HepG2 (cell line): ENCODE measurements around the gene BTBD19. TPM values are rescaled to one million over a fixed set of nuclear protein-coding genes. Genes with fewer than 3 reads are reported as not detected.

Experiments
- ADNP ChIP-seq: sonication (generic); formaldehyde crosslinking; IDR thresholded peaks from 2 replicates; pipeline ENCODE4 v1.4.0; 2020; ENCODE audit warnings: missing genetic modification reagents
- DMAP1 ChIP-seq: IDR thresholded peaks from 2 replicates; pipeline ENCODE4 v1.6.1; 2016
- ELF1 ChIP-seq: sonication (generic); formaldehyde crosslinking; IDR thresholded peaks from 2 replicates; pipeline ENCODE4 v1.4.0; 2020; ENCODE audit warnings: missing genetic modification reagents
- HOXA7 ChIP-seq: sonication (generic); formaldehyde crosslinking; IDR thresholded peaks from 2 replicates; pipeline ENCODE4 v1.8.1; 2022; ENCODE audit warnings: mild to moderate bottlenecking, missing genetic modification reagents, moderate library complexity
- JUN ChIP-seq: sonication (generic); formaldehyde crosslinking; IDR thresholded peaks from 2 replicates; pipeline ENCODE4 v1.4.0; 2020; ENCODE audit warnings: mild to moderate bottlenecking, missing genetic modification reagents
- LCORL ChIP-seq, 2 experiments: fragments of 450-650 bp in 1 of 2; sonication (generic) in 1 of 2; formaldehyde crosslinking in 1 of 2; IDR thresholded peaks; 2 replicates each; pipeline versions ENCODE4 v1.5.0 to v1.6.1; 2017 to 2020; ENCODE audit warnings: antibody characterized with exemption in 1 of 2, missing genetic modification reagents in 1 of 2
- SRSF4 ChIP-seq: fragments of 200-400 bp; formaldehyde crosslinking; IDR thresholded peaks from one replicate; pipeline ENCODE4 v1.6.1; 2018; ENCODE audit warnings: mild to moderate bottlenecking, low read depth, low read length, moderate library complexity; ENCODE audit not compliant: poor library complexity, severe bottlenecking
- TAF1 ChIP-seq: sonication (generic); formaldehyde crosslinking; IDR thresholded peaks from 2 replicates; pipeline ENCODE4 v1.4.0; 2020; ENCODE audit warnings: missing genetic modification reagents
- ZFYVE20 ChIP-seq: sonication (generic); formaldehyde crosslinking; IDR thresholded peaks from 2 replicates; pipeline ENCODE4 v1.8.0; 2023; ENCODE audit warnings: low read depth, mild to moderate bottlenecking, moderate library complexity, missing genetic modification reagents, borderline replicate concordance
- ZNF33B ChIP-seq: sonication (generic); formaldehyde crosslinking; IDR thresholded peaks from 2 replicates; pipeline ENCODE4 v1.5.1; 2020; ENCODE audit warnings: mild to moderate bottlenecking, missing genetic modification reagents
- ZNF850 ChIP-seq: sonication (generic); formaldehyde crosslinking; conservative IDR thresholded peaks from 2 replicates; pipeline ENCODE4 v1.9.0; 2021; ENCODE audit warnings: mild to moderate bottlenecking, missing genetic modification reagents
- polyA plus RNA-seq, 8 experiments: library from polyadenylated mRNA; depleted of rRNA in 3 of 8; stranded (reverse) in 7 of 8; unstranded in 1 of 8; fragments of >200 nt; fragmentation: Illumina TruSeq in 4 of 8; extraction: Trizol in 4 of 8; gene quantifications; 2 replicates each; pipeline versions ENCODE4 v1.2.1 to v1.2.3, GENCODE V29; 2011 to 2016; ENCODE audit warnings: low read depth in 4 of 8, missing spikeins in 1 of 8, mixed read lengths in 1 of 8; ENCODE audit not compliant: insufficient read depth in 1 of 8
- total RNA-seq, 5 experiments: library from RNA; depleted of rRNA; stranded (reverse); fragments of >200 nt; fragmentation: Illumina TruSeq; extraction: Trizol; gene quantifications; 2 replicates each; pipeline ENCODE4 v1.2.3, GENCODE V29; 2016; ENCODE audit warnings: low read depth in 1 of 5
- TF ChIP-seq, protein P1 (sequence below): sonication (generic); formaldehyde crosslinking; IDR thresholded peaks from 2 replicates; pipeline ENCODE4 v1.5.0; 2020; ENCODE audit warnings: mild to moderate bottlenecking, missing genetic modification reagents
- TF ChIP-seq, protein P2 (sequence below): IDR thresholded peaks from 2 replicates; pipeline ENCODE4 v1.6.1; 2016; ENCODE audit warnings: low read depth, control low read depth
- TF ChIP-seq, protein P3 (sequence below): sonication (generic); formaldehyde crosslinking; IDR thresholded peaks from 2 replicates; pipeline ENCODE4 v1.4.0; 2020; ENCODE audit warnings: mild to moderate bottlenecking, missing genetic modification reagents, borderline replicate concordance
- TF ChIP-seq, protein P4 (sequence below): sonication (generic); formaldehyde crosslinking; IDR thresholded peaks from 2 replicates; pipeline ENCODE4 v1.4.0; 2020; ENCODE audit warnings: low read depth, mild to moderate bottlenecking, missing genetic modification reagents
- TF ChIP-seq, protein P5 (sequence below): IDR thresholded peaks from 2 replicates; pipeline ENCODE4 v1.6.1; 2018; ENCODE audit warnings: missing genetic modification reagents

BTBD19 gene
- total and polyA plus RNA-seq, 2 of the 13 experiments (the other 11 are each of a cell fraction or from before 2014, with no cell fraction given): 2.7 to 6.7 TPM

DNA sequence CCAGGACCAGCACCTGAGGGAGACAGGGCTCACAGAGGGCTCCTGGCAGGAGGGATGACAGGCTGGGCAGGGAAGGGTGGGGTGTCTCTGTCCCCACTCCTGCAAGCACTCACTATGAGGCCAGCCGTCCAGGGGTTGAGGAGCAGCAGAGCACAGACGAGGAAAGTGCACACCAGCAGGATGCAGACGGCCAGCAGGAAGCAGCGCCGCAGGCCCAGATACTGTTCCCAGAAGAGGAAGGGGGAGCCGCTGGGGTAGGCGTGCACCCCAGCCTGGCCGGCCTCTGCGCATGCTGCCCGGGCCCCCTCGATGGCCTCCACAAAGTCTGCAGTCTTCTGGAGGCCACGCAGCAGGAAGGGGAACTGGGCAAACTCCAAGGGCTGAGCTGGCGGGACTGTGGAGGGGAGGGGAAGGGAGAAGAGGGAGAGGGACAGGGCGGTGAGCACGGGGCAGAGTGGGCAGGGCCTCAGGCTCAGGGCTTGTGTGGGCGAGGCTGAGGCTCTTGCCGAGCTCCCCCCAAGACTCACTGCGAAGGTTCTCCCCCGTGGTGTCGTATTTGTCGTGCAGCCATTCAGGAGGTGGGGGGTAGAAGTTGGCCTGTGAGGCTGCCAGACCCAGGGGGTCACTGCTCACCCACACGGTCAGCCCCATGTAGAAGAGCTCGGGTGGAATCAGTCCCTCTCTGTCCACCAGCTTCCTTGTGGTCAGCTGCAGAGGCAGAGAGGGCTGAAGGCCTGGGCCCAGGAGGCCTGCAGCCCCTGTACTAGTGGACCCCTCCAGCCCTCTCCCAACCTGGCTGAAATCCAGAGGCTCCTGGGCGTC is 18.3 kb downstream of the BTBD19 start (continued):
- no peak for TF ChIP-seq LCORL (IDR thresholded peaks at IDR 0.05)
- no peak; the same call in 1 of the 2 replicates for TF ChIP-seq LCORL (CRISPR knock-in tag; IDR thresholded peaks at IDR 0.05)
- peak; percentile 58; the same call in 1 of the 2 replicates for TF ChIP-seq ELF1
- TF ChIP-seq, protein P1, sequence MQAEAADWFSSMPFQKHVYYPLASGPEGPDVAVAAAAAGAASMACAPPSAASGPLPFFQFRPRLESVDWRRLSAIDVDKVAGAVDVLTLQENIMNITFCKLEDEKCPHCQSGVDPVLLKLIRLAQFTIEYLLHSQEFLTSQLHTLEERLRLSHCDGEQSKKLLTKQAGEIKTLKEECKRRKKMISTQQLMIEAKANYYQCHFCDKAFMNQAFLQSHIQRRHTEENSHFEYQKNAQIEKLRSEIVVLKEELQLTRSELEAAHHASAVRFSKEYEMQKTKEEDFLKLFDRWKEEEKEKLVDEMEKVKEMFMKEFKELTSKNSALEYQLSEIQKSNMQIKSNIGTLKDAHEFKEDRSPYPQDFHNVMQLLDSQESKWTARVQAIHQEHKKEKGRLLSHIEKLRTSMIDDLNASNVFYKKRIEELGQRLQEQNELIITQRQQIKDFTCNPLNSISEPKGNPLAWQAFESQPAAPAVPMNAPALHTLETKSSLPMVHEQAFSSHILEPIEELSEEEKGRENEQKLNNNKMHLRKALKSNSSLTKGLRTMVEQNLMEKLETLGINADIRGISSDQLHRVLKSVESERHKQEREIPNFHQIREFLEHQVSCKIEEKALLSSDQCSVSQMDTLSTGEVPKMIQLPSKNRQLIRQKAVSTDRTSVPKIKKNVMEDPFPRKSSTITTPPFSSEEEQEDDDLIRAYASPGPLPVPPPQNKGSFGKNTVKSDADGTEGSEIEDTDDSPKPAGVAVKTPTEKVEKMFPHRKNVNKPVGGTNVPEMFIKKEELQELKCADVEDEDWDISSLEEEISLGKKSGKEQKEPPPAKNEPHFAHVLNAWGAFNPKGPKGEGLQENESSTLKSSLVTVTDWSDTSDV (CRISPR knock-in tag): no peak
- 0 out of 2 replicates have a peak, but pooled peaks have one; percentile 18 for TF ChIP-seq ADNP (CRISPR knock-in tag)
- TF ChIP-seq, protein P2, sequence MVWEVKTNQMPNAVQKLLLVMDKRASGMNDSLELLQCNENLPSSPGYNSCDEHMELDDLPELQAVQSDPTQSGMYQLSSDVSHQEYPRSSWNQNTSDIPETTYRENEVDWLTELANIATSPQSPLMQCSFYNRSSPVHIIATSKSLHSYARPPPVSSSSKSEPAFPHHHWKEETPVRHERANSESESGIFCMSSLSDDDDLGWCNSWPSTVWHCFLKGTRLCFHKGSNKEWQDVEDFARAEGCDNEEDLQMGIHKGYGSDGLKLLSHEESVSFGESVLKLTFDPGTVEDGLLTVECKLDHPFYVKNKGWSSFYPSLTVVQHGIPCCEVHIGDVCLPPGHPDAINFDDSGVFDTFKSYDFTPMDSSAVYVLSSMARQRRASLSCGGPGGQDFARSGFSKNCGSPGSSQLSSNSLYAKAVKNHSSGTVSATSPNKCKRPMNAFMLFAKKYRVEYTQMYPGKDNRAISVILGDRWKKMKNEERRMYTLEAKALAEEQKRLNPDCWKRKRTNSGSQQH (CRISPR knock-in tag): peak; percentile 63; the same call in 1 of the 2 replicates
- TF ChIP-seq DMAP1 (CRISPR knock-in tag): peak; percentile 67; the same call in 1 of the 2 replicates
- TF ChIP-seq, protein P3, sequence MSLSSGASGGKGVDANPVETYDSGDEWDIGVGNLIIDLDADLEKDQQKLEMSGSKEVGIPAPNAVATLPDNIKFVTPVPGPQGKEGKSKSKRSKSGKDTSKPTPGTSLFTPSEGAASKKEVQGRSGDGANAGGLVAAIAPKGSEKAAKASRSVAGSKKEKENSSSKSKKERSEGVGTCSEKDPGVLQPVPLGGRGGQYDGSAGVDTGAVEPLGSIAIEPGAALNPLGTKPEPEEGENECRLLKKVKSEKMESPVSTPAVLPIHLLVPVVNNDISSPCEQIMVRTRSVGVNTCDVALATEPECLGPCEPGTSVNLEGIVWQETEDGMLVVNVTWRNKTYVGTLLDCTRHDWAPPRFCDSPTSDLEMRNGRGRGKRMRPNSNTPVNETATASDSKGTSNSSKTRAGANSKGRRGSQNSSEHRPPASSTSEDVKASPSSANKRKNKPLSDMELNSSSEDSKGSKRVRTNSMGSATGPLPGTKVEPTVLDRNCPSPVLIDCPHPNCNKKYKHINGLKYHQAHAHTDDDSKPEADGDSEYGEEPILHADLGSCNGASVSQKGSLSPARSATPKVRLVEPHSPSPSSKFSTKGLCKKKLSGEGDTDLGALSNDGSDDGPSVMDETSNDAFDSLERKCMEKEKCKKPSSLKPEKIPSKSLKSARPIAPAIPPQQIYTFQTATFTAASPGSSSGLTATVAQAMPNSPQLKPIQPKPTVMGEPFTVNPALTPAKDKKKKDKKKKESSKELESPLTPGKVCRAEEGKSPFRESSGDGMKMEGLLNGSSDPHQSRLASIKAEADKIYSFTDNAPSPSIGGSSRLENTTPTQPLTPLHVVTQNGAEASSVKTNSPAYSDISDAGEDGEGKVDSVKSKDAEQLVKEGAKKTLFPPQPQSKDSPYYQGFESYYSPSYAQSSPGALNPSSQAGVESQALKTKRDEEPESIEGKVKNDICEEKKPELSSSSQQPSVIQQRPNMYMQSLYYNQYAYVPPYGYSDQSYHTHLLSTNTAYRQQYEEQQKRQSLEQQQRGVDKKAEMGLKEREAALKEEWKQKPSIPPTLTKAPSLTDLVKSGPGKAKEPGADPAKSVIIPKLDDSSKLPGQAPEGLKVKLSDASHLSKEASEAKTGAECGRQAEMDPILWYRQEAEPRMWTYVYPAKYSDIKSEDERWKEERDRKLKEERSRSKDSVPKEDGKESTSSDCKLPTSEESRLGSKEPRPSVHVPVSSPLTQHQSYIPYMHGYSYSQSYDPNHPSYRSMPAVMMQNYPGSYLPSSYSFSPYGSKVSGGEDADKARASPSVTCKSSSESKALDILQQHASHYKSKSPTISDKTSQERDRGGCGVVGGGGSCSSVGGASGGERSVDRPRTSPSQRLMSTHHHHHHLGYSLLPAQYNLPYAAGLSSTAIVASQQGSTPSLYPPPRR (CRISPR knock-in tag): peak; percentile 69; the same call in 1 of the 2 replicates
- no peak; the same call in 1 of the 2 replicates for TF ChIP-seq JUN (CRISPR knock-in tag)
- TF ChIP-seq SRSF4: no peak
- no peak for TF ChIP-seq ZFYVE20 (CRISPR knock-in tag)
- no peak for TF ChIP-seq ZNF850
- TF ChIP-seq HOXA7 (CRISPR knock-in tag): no peak
- TF ChIP-seq, protein P4, sequence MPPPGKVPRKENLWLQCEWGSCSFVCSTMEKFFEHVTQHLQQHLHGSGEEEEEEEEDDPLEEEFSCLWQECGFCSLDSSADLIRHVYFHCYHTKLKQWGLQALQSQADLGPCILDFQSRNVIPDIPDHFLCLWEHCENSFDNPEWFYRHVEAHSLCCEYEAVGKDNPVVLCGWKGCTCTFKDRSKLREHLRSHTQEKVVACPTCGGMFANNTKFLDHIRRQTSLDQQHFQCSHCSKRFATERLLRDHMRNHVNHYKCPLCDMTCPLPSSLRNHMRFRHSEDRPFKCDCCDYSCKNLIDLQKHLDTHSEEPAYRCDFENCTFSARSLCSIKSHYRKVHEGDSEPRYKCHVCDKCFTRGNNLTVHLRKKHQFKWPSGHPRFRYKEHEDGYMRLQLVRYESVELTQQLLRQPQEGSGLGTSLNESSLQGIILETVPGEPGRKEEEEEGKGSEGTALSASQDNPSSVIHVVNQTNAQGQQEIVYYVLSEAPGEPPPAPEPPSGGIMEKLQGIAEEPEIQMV (CRISPR knock-in tag): peak; percentile 81; the same call in 1 of the 2 replicates
- TF ChIP-seq, protein P5, sequence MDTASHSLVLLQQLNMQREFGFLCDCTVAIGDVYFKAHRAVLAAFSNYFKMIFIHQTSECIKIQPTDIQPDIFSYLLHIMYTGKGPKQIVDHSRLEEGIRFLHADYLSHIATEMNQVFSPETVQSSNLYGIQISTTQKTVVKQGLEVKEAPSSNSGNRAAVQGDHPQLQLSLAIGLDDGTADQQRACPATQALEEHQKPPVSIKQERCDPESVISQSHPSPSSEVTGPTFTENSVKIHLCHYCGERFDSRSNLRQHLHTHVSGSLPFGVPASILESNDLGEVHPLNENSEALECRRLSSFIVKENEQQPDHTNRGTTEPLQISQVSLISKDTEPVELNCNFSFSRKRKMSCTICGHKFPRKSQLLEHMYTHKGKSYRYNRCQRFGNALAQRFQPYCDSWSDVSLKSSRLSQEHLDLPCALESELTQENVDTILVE (CRISPR knock-in tag): peak; percentile 14; the same call in 1 of the 2 replicates
- no peak for TF ChIP-seq ZNF33B
- TF ChIP-seq TAF1 (CRISPR knock-in tag): peak; percentile 58; the same call in 1 of the 2 replicates
